IPS DF 4.7 (cell line): Measurements from ENCODE around the gene RIMBP2.

Experiments
- DNase-seq: peaks from one replicate; pipeline ENCODE4 v3.0.0-alpha.2; 2013; ENCODE audit warnings: low spot score; ENCODE audit errors: extremely low read depth

RIMBP2 gene

DNA sequence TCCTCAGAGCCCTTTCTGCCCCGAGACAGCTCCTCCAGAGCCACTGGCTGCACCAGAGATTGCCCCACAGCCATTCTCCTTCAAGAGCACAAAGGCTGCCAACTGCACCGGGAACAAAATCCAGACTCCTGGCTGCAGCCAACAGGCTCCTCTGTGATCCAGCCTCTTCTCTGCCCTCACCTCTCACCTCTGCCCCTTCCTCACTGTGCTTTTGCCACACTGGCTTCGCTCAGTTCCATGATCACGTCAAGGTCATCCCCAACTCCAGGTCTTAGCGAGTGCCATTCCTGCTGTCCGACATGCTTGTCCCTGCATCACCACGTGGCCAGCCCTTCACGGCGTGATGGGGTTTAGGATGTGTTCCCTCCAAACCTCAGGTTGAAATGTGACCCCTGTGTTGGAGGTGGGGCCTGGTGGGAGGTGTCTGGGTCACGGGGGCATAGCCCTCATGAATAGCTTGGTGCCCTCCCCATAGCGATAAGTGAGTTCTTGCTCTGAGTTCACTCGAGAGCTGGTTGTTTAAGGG is 229.1 kb downstream of the RIMBP2 start:
- no peak for DNase-seq

DNA sequence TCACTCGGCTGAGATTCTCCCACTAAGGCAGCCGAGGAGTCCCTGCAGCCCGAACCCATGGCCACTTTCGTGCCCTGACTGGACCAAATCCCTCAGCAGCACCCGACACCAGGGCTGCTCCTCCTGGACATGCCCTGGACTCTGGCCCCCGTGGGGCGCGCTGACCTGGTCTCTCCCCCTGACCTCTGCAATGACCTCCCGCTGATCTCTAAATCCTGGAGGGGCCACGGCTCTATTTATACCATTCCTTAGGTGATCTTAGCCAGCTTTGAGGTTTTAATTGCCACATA is 230.0 kb downstream of the RIMBP2 start:
- no peak for DNase-seq

GRCh38 chr12:130485291-130486145 is 230.6 kb downstream of the RIMBP2 start:
- no peak for DNase-seq

DNA sequence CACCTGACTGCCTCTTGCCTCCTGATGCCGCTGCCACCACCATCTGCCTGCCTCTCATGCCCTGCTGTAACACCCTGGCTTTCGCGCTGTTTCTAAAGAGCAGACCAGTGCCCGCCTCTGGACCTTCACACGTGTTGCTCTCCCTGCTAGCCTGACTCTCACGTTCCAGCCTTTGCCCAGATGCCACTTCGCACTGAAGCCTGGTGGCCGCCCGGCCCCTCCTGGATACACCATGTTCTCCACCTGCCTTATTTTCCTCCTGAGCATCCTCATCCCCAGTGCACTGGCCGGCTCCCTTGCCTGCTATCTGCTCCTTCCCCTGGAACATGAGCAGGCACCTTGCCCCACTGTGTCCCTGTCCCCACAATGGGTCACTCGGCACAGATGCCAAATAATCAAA is 231.9 kb downstream of the RIMBP2 start:
- no peak for DNase-seq

DNA sequence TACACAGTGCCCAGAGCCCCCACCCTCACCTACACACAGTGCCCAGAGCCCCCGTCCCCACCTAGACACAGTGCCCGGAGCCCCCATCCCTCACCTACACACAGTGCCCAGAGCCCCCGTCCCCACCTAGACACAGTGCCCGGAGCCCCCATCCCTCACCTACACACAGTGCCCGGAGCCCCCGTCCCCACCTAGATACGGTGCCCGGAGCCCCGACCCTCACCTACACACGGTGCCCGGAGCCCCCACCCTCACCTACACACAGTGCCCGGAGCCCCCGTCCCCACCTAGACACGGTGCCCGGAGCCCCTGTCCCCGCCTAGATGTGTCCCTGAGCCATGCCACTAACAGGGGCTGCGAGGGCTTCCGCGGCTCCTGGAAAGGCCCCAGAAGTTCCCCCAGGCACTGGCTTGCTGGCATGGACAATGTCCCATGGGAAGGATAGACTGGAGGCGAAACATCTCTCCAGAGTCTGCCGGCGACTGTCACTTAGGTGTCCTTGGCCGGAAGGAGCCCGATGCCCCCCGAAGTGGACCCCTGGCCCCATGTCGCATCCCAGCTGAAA is 232.4 kb downstream of the RIMBP2 start:
- DNase-seq, result no peak

- DNase-seq, result peak; percentile 28
Observed at GRCh38 chr12:130482448-130482847, 233.7 kb downstream of the RIMBP2 start.

DNA sequence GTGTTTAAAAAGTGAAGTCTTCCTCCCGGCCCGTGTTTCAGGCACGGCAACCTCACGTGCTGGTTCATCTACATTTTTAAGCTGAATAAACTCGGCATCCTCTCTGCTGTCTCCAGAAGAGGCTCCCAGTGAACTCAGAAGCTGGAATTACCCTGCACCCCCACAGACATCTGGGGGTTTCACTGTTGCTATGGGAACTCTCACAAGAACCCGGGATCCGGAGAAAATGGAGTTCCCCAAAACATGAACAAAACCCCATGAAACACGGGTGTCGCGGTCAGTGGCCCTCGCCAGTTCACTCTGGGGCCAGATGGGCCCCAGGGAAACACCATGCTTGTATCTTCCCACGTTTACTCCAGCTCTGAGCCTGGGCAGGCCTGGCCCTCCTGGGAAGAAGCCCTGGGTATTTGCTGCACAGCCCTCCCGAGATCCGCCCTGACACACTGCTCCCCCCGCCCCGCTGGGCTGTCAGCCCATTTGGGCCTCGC is 234.7 kb downstream of the RIMBP2 start:
- DNase-seq, result no peak

DNA sequence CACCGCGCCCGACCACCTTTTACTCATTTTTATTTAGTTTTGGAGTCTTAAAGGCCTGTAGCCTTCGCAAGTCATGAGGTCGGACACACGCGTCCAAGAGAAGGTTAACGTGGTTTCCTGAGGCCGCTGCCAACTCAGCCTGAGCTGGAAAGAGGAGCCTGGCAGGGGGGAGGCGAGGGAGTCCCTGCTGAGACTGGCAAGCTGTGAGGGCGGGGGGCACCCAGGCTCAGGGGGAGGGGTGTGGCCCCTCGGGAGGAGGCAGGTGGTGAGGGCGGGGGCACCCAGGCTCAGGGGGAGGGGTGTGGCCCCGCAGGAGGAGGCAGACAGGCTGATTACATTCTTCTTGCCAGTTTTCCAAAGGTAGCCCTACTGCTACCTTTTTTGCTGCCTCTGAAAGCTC is 235.2 kb downstream of the RIMBP2 start:
- DNase-seq, result no peak

- no peak for DNase-seq
Observed at GRCh38 chr12:130480231-130480630, 235.9 kb downstream of the RIMBP2 start.

GRCh38 chr12:130479401-130480125 is 236.5 kb downstream of the RIMBP2 start:
- DNase-seq, result no peak

- no peak for DNase-seq
Observed at GRCh38 chr12:130478786-130479185, 237.3 kb downstream of the RIMBP2 start.

GRCh38 chr12:130477701-130478100 is 238.4 kb downstream of the RIMBP2 start:
- DNase-seq, result no peak

GRCh38 chr12:130477266-130477665 is 238.8 kb downstream of the RIMBP2 start:
- DNase-seq, result no peak

- no peak for DNase-seq
Observed at GRCh38 chr12:130476451-130477135, 239.5 kb downstream of the RIMBP2 start.

- DNase-seq, result no peak
Observed at GRCh38 chr12:130474599-130475269, 241.4 kb downstream of the RIMBP2 start.

GRCh38 chr12:130473266-130473665 is 242.8 kb downstream of the RIMBP2 start:
- DNase-seq, result no peak

GRCh38 chr12:130470969-130471368 is 245.1 kb downstream of the RIMBP2 start:
- no peak for DNase-seq

GRCh38 chr12:130469552-130469951 is 246.5 kb downstream of the RIMBP2 start:
- no peak for DNase-seq

GRCh38 chr12:130468700-130469245 is 247.3 kb downstream of the RIMBP2 start:
- DNase-seq, result no peak

GRCh38 chr12:130468186-130468585 is 247.9 kb downstream of the RIMBP2 start:
- no peak for DNase-seq

- DNase-seq, result no peak
Observed at GRCh38 chr12:130465626-130466025, 250.5 kb downstream of the RIMBP2 start.
